Stimulated activated CD8-positive, alpha-beta memory T cell treated with anti-CD3 and anti-CD28 coated beads, Interleukin-4, amount 100 ng/mL, for 24 hours (primary cell): ENCODE results near the gene LDB2.
"Not testable (repeated sequence)": the region's sequence is repeated elsewhere in the genome, so short reads cannot be mapped to it uniquely, and the experiment has no call there.

Experiments
- DNase-seq: peaks from one replicate; pipeline ENCODE4 v3.0.0-alpha.2; 2020; ENCODE audit warnings: low read depth

LDB2 gene

DNA sequence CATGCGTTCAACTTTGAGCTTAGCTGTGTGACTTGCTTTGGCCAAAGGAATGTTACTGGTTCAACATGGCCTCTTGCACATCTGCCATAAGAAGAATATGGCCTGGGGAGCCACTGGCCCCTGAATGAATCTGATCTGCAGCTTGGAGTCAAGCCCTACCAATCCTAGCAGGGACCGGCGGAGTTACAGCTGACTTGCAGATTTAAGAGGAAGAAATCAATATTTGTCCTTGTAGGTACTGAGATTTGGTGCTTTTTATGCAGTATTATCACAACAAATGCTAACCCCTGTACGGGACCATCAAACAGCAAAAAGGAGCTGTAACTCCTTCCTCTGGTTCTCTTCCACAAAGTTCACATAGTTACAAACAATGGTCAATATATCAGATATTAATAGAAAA lies 252.0 kb downstream of the LDB2 start:
- DNase-seq: no peak

DNA sequence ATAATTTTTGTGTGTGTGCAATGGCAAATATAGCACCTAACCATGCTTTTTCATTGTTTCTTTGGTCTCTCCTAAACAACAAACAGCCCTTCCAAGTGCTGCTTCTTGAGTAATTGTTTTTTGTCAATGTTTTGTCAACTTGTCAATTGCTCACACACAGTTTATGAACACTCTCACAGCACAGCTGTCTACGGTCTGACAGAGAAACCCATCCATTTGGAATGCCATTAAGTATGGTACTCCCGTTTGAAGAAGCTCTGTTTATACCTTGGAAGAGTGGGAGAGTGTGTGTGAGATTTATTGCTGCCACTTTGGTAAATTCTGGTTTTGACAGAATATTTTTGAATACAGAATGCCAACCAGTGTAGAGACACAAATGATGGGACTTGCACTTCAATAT lies 254.6 kb downstream of the LDB2 start:
- DNase-seq: no peak

- DNase-seq: no peak
These were observed 255.5 kb downstream of the LDB2 start for GRCh38 chr4:16642897-16643296.

GRCh38 chr4:16641971-16642370 lies 256.5 kb downstream of the LDB2 start:
- DNase-seq: no peak

- DNase-seq: no peak
These were observed 261.4 kb downstream of the LDB2 start for GRCh38 chr4:16636912-16637630.

DNA sequence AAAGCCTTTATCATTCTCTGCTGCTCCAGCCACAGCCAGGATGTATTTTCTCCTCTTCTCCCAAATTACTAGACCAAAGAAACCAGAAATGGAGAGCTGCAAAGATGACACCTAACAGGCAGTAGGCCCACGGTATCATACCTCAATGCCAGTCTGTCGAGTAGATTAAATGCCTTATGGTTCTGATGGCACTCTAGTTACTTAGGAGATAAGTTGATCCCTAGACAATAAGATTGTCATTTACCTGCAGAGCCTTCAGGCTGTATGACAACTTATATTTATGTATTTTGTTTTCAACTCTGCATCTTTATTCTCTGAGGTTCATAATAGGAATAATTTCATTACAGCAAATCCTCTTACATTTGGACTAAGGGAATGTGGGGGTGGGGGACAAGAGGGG lies 262.1 kb downstream of the LDB2 start:
- DNase-seq: no peak

DNA sequence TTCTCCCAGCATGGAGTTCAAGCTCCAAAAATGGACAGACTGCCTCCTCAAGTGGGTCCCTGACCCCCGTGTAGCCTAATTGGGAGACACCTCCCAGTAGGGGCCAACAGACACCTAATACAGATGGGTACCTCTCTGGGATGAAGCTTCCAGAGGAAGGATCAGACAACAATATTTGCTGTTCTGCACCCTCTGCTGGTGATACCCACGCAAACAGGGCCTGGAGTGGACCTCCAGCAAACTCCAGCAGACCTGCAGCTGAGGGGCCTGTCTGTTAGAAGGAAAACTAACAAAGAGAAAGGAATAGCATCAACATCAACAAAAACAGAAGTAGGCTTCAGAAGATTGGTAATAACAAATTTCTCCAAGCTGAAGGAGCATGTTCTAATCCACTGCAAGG lies 269.2 kb downstream of the LDB2 start:
- DNase-seq: not testable (repeated sequence)

DNA sequence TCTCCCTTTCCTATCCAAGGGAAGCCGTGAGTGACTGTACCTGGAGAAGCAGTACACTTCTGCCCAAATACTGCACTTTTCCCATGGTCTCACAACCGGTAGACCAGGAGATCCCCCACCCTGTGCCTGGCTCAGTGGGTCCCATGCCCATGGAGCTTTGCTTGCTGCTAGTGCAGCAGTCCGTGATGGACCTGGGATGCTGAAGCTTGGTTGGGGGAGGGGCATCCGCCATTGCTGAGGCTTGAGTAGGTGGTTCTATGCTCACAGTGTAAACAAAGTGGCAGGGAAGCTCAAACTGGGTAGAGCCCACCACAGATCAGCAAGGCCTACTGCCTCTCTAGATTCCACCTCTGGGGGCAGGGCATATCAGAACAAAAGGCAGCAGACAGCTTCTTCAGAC lies 269.6 kb downstream of the LDB2 start:
- DNase-seq: not testable (repeated sequence)

- DNase-seq: no peak
These were observed 270.4 kb downstream of the LDB2 start for GRCh38 chr4:16627999-16628398.

DNA sequence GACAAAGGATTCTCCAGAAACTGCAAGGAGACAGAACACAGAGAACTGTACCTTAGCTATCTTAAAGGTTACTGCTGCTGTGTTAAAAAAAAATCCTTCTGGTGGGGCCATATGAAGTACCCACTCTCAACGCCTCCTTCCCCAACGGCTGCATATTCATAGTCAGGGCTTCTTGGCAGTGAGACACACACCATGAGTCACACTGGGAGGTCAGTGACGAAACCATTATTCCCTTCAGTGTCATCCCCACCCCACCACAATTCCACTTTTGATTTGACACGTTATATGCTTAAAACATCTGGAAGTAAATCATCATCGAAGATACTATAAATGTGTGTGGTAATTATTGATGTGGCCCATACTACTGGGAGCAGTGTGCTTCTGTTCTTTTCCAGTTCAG lies 271.5 kb downstream of the LDB2 start:
- no peak for DNase-seq

DNA sequence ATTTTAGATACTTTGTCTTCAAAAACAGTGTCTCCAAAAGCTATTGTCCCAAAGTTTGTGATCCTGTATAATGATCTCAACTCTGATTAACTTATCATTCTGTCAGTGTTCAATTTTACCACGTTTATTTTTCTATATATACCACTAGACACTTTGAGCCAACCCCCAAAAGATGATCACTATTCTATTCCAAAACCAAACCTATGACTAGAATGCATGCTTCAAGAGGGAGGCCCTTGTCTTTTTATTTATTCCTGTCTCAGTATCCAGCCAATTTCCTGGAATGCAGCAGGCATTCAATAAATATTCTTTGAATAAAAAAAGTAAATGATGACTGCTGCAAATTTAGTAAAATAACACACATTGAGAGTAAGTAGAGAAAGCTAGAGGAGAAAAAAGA lies 275.6 kb downstream of the LDB2 start:
- no peak for DNase-seq

DNA sequence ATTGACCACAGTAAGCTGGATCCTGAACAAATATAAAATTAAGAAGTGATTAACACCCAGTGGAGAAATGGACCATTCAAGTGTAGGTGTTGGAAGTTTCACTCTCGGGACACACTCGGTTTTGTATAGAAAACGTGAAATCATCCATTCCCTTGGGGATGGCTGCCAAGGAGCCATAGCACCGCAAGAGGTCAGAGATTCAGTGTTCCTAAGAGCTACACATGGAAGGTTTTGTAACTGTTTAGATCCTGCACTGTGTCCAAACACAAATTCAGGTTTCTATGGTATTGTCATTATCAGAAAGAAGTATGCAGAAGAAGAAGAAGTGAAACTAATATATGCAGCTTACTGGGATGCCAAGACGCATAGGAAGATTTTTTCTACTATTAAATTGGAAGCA lies 281.0 kb downstream of the LDB2 start:
- no peak for DNase-seq

- DNase-seq: no peak
These were observed 281.4 kb downstream of the LDB2 start for GRCh38 chr4:16617011-16617410.

DNA sequence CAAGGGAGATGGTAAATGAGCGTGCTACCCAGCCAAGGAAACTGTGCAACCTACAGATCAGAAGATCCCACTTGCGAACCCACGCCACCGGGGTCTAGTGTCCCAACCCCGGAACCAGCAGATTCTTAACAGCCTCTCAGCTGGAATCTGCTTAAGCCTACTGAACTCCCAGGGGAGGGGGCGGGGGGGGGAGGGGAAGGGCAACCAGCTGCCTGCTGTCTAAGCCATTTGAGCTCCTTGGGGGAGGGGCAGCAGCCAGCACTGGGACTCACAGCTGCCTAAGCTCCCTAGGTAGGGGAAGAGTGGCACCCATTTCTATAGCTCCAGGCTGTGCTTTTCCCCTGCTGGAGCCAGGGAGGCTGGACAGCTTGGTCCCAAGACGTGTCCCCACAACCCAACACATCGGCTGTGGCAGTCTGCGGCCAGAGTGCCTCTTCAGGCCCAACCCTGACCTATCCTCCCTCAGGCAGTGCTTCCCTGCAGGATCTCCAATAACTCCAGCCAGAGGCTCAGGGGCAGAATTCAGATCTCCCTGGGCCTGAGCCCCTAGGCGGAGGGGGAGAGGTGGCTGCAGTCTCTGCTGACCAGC lies 289.2 kb downstream of the LDB2 start:
- no peak for DNase-seq

DNA sequence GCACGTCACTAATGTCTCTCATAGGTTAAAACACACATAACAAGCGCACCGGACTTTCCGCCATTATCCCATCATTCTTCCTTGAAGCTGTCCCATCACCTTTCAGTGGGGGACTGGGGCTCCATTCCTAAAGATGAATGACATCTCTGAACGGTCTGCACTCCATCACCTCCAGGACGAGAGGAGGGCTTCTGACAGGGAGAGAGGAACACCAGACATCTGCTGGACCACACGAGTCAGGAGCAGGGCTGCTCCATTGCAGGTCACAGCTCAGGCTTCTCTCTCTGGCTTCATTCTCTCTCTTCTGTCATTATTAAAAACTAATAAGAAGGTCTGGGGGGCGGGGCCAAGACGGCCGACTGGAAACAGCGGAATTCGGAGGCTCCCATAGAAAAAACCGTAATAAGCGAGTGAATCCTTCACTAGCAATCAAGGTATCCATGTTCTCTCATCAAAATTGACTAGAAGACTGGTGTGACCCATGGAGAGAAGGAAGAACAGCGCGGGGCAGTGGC lies 289.8 kb downstream of the LDB2 start:
- DNase-seq: no peak

- DNase-seq: no peak
These were observed 290.3 kb downstream of the LDB2 start for GRCh38 chr4:16608123-16608522.

GRCh38 chr4:16607241-16608066 lies 291.0 kb downstream of the LDB2 start:
- DNase-seq: no peak

DNA sequence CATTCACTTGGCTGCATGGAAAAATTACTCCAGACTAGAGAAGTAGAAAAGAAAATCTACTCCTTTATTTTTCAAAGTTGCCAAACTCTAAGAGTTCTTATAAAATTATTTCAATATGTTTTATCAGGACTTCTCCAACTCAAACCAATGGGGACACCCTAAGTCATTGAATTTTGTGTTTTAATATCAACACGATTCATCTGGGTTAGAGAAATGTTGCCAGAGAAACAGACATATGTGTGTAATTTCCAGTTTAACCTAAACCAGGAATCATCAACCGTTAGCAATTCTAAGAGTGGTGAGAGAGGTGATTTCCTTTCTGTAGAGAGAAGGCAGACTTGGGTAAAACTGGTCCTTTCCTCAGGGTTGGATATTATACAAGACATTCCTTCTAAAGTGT lies 291.8 kb downstream of the LDB2 start:
- DNase-seq: no peak

- DNase-seq: no peak
These were observed 295.3 kb downstream of the LDB2 start for GRCh38 chr4:16603178-16603577.

GRCh38 chr4:16598597-16599206 lies 299.7 kb downstream of the LDB2 start:
- no peak for DNase-seq

GRCh38 chr4:16597845-16598596 lies 300.4 kb downstream of the LDB2 start:
- no peak for DNase-seq

GRCh38 chr4:16597443-16597842 lies 301.0 kb downstream of the LDB2 start:
- no peak for DNase-seq
